Measurements from ENCODE around the gene CYP20A1. TPM values are rescaled to one million over a fixed set of nuclear protein-coding genes. Genes with fewer than 3 reads are reported as not detected.

The CYP20A1 gene
- total RNA-seq, 1 donor from 2014 or later: 18.1 TPM

Other genes starting within 250 kb of the CYP20A1 start
- gene NBEAL1, start 224.1 kb upstream of the CYP20A1 start, total RNA-seq: 22.5 and 24.8 TPM in 2 replicates
- gene ABI2, start 89.4 kb downstream of the CYP20A1 start, total RNA-seq: 24.0 and 42.4 TPM in 2 replicates